ENCODE results near the gene RAPGEF1.
"Not testable (repeated sequence)": the region's sequence is repeated elsewhere in the genome, so short reads cannot be mapped to it uniquely, and the experiment has no call there.

The RAPGEF1 gene

DNA sequence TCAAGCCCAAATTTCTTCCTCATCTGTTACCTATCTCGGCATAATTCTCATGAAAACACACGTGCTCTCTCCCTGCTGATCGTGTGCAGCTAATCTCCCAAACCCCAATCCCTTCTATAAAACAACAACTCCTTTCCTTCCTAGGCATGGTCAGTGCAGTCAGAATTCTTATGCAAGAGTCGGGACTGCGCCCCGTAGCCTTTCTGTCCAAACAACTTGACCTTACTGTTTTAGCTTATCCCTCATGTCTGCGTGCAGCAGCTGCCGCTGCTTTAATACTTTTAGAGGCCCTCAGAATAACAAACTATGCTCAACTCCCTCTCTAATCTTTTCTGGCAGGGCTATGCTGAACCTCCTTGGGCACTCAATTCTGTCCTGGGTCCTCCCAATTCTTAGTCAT is 189.4 kb downstream of the RAPGEF1 start:
- not testable (repeated sequence) for DNase-seq

DNA sequence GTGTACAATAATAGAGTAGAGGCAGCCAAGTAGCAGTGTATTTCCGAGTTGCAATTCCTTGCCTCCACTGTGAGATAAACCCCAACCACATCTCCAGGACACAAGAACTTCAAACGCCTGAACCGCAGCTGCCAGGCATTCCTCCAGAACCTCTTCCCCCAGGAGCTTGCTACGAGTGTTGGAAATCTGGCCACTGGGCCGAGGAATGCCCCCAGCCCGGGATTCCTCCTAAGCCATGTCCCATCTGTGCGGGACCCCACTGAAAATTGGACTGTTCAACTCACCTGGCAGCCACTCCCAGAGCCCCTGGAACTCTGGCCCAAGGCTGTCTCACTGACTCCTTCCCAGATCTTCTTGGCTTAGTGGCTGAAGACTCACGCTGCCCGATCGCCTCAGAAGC is 190.7 kb downstream of the RAPGEF1 start:
- DNase-seq = not testable (repeated sequence)

DNA sequence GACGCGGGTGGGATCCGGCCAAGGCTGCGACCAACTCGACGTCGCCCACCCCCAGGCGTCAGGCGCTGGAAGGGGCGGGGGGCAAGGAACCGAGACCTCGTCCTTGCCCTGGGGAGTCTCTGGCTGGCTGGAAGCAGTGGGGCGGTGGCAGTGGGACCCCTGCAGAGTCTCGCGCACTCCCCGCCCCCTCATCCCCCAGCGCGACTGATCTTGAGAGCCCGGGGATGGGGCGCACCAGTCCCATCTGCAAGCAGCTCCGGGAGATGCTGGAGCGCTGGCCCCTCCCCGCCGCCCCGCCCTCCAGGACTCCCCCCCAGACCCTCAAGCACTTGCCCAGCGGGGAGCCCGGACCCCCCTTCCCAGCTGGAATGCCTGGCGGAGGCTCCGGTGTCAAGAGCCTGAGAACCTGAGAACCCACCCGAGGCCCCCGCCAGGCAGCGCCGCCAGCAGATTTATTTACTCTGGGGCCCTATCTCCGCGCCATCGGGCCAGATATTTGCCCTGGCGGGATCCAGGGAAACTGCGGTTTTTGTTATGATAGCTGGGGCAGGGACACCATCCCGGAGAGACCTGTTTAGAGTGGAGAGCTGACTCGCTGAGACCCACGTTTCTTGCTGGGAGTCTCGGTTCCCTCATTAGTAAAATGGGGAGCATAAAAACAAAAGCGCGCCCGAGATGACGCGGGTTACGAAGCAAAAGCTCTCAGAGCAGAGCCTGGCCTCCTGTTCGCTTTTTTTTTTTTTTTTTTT is 193.4 kb downstream of the RAPGEF1 start:
- DNase-seq = peak; percentile 15

DNA sequence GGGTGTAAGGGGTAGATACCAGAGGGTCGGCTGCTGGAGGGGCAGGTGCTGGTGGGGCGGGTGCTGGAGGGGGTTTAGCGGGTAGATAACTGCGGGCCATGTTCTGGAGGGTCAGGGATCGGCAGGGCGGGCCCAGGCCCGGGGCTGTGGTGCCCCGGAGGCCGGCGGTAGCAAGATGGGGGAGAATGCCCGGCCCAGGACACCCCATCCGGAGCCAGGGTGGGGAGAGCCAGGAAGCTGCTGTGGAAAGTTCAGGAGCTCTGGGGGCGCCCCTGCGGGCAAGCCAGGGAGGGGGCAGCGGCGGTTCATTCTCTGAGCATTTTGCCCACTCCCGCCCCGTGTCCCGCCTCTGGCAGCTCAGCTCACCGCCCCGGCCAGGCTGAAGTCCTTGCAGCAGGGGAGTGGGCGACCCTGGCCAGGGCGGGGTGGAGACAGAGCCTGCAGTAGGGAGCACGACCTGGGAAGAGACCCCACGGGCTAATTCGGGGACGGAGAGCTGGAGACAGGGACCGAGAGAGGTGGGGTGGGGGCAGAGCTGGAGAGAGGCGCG is 194.0 kb downstream of the RAPGEF1 start:
- DNase-seq = no peak

DNA sequence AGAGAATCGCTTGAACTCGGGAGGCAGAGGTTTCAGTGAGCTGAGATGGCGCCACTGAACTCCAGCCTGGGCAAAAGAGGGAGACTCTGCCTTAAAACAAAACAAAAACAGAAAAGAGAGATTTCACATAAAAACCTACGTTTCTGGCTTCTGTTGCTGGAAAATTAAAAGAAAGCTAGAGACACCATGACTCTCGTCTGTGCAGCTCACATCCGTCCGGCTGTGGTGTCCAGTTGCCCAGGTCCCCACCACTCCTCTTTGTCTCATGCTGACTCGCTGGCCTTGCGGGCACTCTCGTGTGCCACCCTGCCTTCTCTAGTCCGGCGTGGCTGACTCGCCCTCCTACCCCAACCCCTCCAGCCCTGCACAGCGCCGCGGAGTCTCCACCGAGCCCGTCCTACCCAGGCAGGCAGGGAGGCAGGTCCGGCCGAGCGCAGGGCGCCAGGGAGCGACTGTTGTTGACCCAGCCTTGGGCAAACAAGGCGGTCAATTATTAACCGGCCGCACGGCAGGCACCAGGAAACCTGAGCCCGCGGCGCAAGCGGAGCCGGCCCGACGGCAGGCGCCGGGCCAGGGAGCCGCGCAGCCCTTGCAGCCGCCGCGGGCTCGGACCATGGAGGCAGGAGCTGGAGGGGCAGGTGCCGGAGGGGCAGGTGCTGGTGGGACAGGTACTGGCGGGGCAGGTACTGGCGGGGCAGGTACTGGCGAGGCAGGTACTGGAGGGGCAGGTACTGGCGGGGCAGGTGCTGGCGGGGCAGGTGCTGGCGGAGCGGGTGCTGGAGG is 194.7 kb downstream of the RAPGEF1 start, which contains the start of gene PRRT1B:
Gene PRRT1B, plus strand, starts transcription at position 521 of the 783 bp plus-strand sequence. Its CDS starts 93 bp downstream, at position 614.
- DNase-seq = no peak

DNA sequence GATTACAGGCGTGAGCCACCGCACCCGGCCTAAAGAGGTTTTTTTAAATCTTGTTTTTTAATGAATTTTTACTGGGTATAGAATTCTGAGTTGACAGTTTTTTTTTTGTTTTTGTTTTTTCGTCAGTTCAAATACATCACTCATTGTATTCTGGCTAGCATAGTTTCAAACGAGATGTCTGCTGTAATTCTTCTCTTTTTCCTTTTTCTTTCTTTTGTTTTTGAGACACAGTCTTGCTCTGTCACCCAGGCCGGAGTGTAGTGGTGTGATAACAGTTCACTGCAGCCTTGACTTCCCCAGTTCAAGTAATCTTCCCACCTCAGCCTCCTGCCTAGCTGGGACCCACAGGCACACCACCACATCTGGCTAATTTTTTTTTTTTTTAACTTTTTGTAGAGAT is 196.7 kb downstream of the RAPGEF1 start:
- no peak for DNase-seq

DNA sequence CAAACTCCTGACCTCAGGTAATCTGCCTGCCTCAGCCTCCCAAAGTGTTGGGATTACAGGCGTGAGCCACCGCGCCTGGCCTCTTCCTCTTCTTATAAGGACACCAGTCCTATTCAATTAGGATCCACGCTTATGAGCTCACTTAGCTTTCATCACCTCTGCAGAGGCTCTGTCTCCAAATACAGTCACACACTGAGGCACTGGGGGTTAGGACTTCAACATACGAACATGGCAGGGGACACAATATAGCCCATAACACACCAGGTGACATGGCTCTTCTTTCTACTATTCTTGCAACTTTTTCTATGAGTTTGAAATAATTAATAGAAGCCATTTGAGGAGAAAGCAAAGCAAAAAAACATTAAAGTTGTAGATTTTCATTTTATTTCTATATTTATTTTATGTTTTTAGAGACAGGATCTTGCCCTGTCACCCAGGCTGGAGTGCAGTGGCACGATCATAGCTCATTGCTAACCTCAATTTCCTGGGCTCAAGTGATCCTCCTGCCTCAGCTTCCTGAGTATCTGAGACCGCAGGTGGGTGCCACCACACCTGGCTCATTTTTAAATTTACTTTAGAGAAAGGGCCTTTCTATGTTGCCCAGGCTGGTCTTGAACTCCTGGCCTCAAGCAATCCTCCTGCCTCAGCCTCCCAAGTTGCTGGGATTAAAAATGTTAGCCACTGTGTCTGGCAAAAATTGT is 200.5 kb downstream of the RAPGEF1 start:
- no peak for DNase-seq

DNA sequence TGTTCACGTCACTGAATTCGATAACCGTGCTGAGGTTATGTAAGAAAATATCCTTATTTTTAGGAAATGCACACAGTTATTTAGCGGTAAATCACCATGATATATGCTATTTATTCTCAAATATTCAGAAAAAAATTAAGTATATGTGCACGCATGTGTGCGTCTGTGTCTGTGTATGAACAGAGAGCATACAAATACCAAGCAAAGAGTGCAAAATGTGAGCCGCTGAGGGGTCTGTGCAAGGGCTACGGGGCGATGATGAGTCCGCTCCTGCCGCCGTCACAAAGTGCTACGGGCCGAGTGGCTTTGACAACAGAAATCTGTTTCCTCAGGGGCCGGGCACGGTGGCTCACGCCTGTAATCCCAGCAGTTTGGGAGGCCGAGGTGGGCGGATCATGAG is 201.9 kb downstream of the RAPGEF1 start:
- DNase-seq = no peak

DNA sequence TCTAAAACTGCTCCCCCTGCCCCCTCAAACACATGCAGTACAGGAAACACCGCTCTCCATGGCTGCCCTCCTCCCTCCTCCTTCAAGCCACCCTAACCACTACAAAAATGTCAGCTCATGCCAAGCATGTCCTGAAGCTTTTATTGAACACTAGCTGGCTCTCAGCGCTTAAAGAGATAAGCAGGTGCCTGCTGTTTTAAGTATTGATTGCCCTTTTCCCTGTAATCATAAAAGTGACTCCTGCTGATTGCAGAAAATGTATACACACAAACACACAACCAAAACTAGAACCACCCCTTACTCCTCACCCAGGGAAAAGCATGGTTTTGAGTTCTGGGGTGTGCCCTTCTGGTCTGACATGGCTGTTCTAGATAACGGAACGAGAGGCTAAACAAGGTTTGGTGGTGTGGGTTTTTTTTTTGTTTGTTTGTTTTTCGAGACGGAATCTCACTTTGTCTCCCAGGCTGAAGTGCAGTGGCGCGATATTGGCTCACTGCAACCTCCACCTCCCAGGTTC is 205.1 kb downstream of the RAPGEF1 start:
- DNase-seq = no peak

DNA sequence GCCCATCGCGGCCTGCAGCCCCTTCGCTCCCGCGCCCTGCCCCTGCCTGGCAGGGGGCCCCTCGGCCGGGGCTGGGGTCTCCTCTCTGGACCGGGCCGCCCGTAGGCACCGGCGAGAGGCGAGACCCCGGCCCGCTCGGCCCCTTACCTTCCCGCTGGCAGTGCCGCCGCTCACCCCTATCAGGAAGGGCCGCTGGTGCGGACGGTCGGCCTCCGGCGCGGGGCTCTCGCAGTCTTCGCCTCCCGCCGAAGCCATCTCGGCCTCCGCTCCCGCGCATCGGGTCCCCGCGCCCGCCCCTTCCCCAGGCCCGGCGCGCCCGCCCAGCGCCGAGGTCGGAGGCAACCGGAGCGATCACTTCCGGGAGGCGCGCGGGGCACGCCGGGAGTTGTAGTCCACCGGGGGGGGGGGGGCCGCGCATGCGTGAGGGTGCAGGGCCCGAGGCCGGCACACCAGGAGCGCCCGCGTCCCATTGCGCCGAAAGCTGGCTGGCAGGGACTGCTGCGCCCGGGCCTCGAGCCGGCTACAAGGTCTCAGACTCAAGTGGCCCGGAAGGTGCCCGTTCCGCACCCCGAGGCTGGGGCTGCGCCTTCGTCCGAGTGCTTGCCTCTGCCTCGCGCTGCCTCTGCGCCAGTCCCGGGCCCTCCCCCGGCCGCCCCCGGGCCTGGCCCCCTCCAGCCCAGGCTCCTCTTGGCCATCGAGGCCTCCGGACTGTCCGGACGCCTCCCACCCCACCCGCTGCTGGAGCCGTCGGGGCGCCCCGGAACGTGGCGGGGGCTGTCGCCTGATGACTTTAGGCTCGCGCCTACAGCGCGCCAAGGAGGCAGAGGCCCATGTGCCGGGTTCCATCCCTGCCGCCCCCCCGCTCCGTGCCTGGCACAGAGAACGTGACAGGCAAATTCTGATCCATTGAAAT is 208.7 kb downstream of the RAPGEF1 start, which contains the start of gene UCK1:
Gene UCK1, minus strand, starts transcription at position 344 of the 913 bp plus-strand sequence. Its CDS starts 89 bp downstream, at position 255.
- DNase-seq = peak; percentile 81

DNA sequence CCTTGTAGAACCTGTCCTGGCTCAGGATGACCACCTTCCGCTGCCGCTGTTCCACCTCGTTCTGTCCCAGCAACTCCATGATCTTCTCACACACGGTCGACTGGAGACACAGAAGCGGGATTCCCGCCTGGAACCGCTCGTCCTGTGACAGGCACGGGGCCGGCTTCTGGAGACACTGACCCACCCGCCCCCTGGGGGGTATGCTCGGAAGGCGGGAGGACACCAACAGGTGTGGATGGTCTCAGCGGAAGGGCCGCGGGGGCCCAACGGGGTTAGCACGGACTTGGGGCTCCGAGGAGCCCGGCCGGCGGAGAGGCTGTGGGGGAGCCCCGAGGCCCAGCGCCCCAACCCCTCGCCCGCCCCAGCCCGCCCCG is 209.3 kb downstream of the RAPGEF1 start:
- peak; percentile 30 for DNase-seq

DNA sequence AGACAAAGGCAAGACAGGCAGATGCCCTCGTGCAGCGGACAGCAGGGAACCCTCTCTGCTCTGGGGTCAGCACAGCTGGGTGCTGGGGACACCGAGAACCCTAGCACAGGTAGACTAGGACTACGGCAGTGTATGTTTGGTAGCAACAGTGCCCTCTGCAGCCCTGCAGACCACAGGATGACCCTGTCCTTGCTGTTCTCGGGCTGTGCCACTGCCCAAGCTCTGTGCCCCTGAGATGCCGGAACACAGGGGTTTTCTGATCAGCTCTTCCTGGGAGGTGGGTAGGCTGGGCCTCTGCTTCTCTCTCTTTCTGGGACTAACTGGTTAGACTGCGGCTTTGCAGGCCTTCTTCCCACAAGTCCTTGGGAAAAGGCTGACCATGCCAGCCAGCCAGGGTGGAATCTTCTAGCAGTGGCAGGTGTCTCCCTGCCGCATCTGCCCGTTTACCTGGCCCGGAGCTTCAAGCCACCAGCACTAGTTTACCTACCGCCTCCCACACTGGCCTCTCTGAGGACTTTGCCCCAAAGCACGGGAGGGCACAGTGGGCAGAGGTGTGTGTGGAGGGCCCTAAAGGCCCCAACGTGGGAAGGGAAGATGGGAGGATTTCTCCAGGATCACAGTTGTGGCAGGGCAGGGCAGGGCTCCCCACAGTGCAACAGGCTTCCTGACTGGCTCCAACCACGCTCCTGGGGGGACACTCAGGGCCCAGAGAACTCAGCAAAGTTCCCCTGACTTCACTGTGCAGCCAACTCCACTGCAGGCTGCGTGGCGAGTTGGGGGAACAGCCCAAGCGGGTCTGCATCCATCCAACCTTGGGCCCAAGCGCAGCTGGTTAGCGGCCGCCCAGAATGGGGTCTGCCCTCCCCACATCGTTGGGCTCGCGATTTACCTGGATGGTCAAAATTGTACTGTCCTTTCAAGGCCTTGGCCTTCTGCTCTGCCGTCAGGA is 210.0 kb downstream of the RAPGEF1 start:
- DNase-seq = no peak

DNA sequence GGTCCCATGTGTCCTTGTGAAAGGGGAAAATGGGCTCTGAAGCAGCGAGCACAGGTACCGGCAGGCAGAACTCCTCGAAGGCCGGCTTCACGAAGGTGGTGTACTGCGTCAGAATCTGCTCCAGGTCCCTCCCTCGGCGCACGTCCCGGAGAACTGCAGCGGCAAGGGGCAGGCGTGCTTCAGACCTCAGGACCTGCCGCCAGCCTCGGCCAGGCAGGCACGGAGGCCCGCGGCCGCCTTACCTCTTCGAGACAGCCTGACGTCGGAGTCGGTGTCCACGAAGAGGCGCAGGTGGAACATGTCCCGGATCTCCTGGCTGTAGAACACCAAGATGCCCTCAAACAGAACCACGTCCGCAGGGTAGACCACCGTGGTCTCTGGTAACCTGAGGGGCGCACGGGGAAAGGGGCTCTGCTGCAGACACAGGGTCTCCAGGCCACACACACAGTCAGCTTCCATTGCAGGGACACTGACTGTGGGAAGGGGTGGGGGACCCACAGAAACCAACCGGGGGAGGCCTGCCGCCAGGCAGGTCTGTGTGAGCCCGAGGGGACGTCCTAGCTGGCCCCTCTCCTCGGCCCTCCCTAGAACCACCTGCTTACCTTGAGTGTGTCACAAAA is 210.9 kb downstream of the RAPGEF1 start:
- DNase-seq = no peak

DNA sequence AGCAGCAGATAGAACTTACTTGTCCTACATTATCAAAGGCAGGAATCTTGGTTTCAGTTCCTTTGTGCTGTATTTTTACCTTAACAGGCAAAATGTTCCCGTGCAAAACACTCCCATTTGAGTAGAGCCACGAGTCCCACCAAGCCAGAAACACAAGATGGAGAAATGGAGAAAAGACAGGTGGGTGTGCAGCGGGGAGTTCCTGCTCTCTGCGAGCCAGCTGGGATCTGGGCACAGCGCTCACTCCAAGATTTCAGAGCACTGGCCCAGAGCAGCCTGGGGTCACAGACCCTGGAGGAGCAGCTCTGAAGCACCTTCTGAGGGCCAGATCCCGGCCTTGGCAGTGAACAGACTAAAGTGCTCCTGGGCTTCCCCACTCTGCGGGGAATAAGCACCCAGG is 211.7 kb downstream of the RAPGEF1 start:
- no peak for DNase-seq
